ENCODE results near the gene TMC5. TPM values are rescaled to one million over a fixed set of nuclear protein-coding genes. Genes with fewer than 3 reads are reported as not detected.
"Not testable (repeated sequence)": the region's sequence is repeated elsewhere in the genome, so short reads cannot be mapped to it uniquely, and the experiment has no call there.

The TMC5 gene
- polyA plus RNA-seq (2013, experiment 1 of 2): 0.06 TPM
- polyA plus RNA-seq (2013, experiment 2 of 2): 0.01 TPM

GRCh38 chr16:19417640-19418039 lies at the start of gene TMC5:
Gene TMC5, plus strand, starts transcription at chr16:19417883. Its CDS starts 22,156 bp downstream, at chr16:19440039.
- Histone ChIP-seq H3K18ac (ENCODE audit: low read depth in 1 of 2, low read length in 2 of 2) (no peak within 1 kb of the TSS), H3K4me2 (ENCODE audit: low read length, poor library complexity, severe bottlenecking) (no peak within 1 kb of the TSS), H3K9me3 (ENCODE audit: control insufficient read depth, low read length) (peaks cover 3% of the 10 kb centered on the region), H4K91ac (ENCODE audit: low read length) (no peak within 1 kb of the TSS), H2AFZ (ENCODE audit: low read depth, low read length) (no peak within 1 kb of the TSS), H3K4me3 (ENCODE audit: insufficient read depth in 1 of 2, low read depth in 1 of 2, low read length in 2 of 2) (no peak within 1 kb of the TSS), H4K8ac (ENCODE audit: low read length) (no peak within 1 kb of the TSS), H2AK5ac (ENCODE audit: low read length, severe bottlenecking) (no peak within 1 kb of the TSS), H2BK5ac (ENCODE audit: low read depth, low read length, poor library complexity, severe bottlenecking) (no peak within 1 kb of the TSS), H3K27me3 (ENCODE audit: control insufficient read depth in 1 of 2, insufficient read depth in 1 of 2, low read length in 2 of 2) (peaks cover 7 to 18% of the 10 kb centered on the region in 2 experiments), H3K23ac (ENCODE audit: low read length in 2 of 2) (no peak within 1 kb of the TSS), H3K79me1 (replicated peaks; ENCODE audit: low read length, poor library complexity, severe bottlenecking) (no peaks in the 10 kb centered on the region), H3K27ac (ENCODE audit: low read length, poor library complexity, severe bottlenecking) (no peak within 1 kb of the TSS), H3K14ac (ENCODE audit: low read length in 2 of 2) (no peak within 1 kb of the TSS), H3K4me1 (ENCODE audit: control insufficient read depth, insufficient read depth, low read depth, low read length) (no peaks in the 10 kb centered on the region), H3K4ac (ENCODE audit: low read depth in 1 of 2, low read length in 2 of 2) (no peak within 1 kb of the TSS), H2BK120ac (ENCODE audit: low read depth, low read length) (no peak within 1 kb of the TSS), H2BK12ac (ENCODE audit: low read length in 2 of 2) (no peak within 1 kb of the TSS), H3K9ac (ENCODE audit: low read length) (no peak within 1 kb of the TSS), H3K36me3 (ENCODE audit: control insufficient read depth in 1 of 2, insufficient read depth in 2 of 2, low read depth in 1 of 2, low read length in 2 of 2) (no peaks in the 10 kb centered on the region), H2BK15ac (ENCODE audit: low read depth, poor library complexity, severe bottlenecking) (no peak within 1 kb of the TSS)
- WGBS: 85% methylated on average over 12 of the region's 12 CpGs
- no peak for DNase-seq

- DNase-seq; H2BK5ac ChIP-seq (ENCODE audit: low read depth, low read length, poor library complexity, severe bottlenecking); H3K4me1 ChIP-seq (ENCODE audit: control insufficient read depth, insufficient read depth, low read depth, low read length); H3K36me3 ChIP-seq (ENCODE audit: control insufficient read depth in 1 of 2, insufficient read depth in 2 of 2, low read depth in 1 of 2, low read length in 2 of 2); H3K79me1 ChIP-seq (replicated peaks; ENCODE audit: low read length, poor library complexity, severe bottlenecking); H2BK12ac ChIP-seq (ENCODE audit: low read length in 2 of 2); H2AK5ac ChIP-seq (ENCODE audit: low read length, severe bottlenecking); H3K4me3 ChIP-seq (ENCODE audit: insufficient read depth in 1 of 2, low read depth in 1 of 2, low read length in 2 of 2); H3K9ac ChIP-seq (ENCODE audit: low read length); H3K18ac ChIP-seq (ENCODE audit: low read depth in 1 of 2, low read length in 2 of 2); H3K9me3 ChIP-seq (ENCODE audit: control insufficient read depth, low read length); H3K23ac ChIP-seq (ENCODE audit: low read length in 2 of 2); H2AFZ ChIP-seq (ENCODE audit: low read depth, low read length); H3K27ac ChIP-seq (ENCODE audit: low read length, poor library complexity, severe bottlenecking); H3K4ac ChIP-seq (ENCODE audit: low read depth in 1 of 2, low read length in 2 of 2); H2BK15ac ChIP-seq (ENCODE audit: low read depth, poor library complexity, severe bottlenecking); H3K14ac ChIP-seq (ENCODE audit: low read length in 2 of 2); H2BK120ac ChIP-seq (ENCODE audit: low read depth, low read length); H3K4me2 ChIP-seq (ENCODE audit: low read length, poor library complexity, severe bottlenecking); H4K91ac ChIP-seq (ENCODE audit: low read length); H4K8ac ChIP-seq (ENCODE audit: low read length): not testable (repeated sequence)
- peaks cover 0 to 10% of the 10 kb centered on the region in 2 experiments for H3K27me3 ChIP-seq (ENCODE audit: control insufficient read depth in 1 of 2, insufficient read depth in 1 of 2, low read length in 2 of 2)
- WGBS: 95% methylated on average over 4 of the region's 7 CpGs
Measured at GRCh38 chr16:19372541-19372940, 45.1 kb upstream of the TMC5 start.

GRCh38 chr16:19374402-19374801 lies 43.3 kb upstream of the TMC5 start:
- H3K9ac ChIP-seq (ENCODE audit: low read length): no peak overlapping the region
- DNase-seq: no peak
- no peak overlapping the region for H3K4me3 ChIP-seq (ENCODE audit: insufficient read depth in 1 of 2, low read depth in 1 of 2, low read length in 2 of 2)
- H3K79me1 ChIP-seq (replicated peaks; ENCODE audit: low read length, poor library complexity, severe bottlenecking): no peaks in the 10 kb centered on the region
- H3K36me3 ChIP-seq (ENCODE audit: control insufficient read depth in 1 of 2, insufficient read depth in 2 of 2, low read depth in 1 of 2, low read length in 2 of 2): no peaks in the 10 kb centered on the region
- peaks cover 0 to 10% of the 10 kb centered on the region in 2 experiments for H3K27me3 ChIP-seq (ENCODE audit: control insufficient read depth in 1 of 2, insufficient read depth in 1 of 2, low read length in 2 of 2)
- H2BK5ac ChIP-seq (ENCODE audit: low read depth, low read length, poor library complexity, severe bottlenecking): no peak overlapping the region
- no peak overlapping the region for H2AK5ac ChIP-seq (ENCODE audit: low read length, severe bottlenecking)
- no peak overlapping the region for H2BK12ac ChIP-seq (ENCODE audit: low read length in 2 of 2)
- no peak overlapping the region for H2BK15ac ChIP-seq (ENCODE audit: low read depth, poor library complexity, severe bottlenecking)
- H3K27ac ChIP-seq (ENCODE audit: low read length, poor library complexity, severe bottlenecking): no peak overlapping the region
- H3K4ac ChIP-seq (ENCODE audit: low read depth in 1 of 2, low read length in 2 of 2): no peak overlapping the region
- no peaks in the 10 kb centered on the region for H3K9me3 ChIP-seq (ENCODE audit: control insufficient read depth, low read length)
- H3K4me1 ChIP-seq (ENCODE audit: control insufficient read depth, insufficient read depth, low read depth, low read length): no peaks in the 10 kb centered on the region
- no peak overlapping the region for H3K18ac ChIP-seq (ENCODE audit: low read depth in 1 of 2, low read length in 2 of 2)
- H3K23ac ChIP-seq (ENCODE audit: low read length in 2 of 2): no peak overlapping the region
- H3K14ac ChIP-seq (ENCODE audit: low read length in 2 of 2): no peak overlapping the region
- H4K8ac ChIP-seq (ENCODE audit: low read length): no peak overlapping the region
- H2AFZ ChIP-seq (ENCODE audit: low read depth, low read length): no peak overlapping the region
- H2BK120ac ChIP-seq (ENCODE audit: low read depth, low read length): no peak overlapping the region
- 100% methylated on average over 1 of the region's 3 CpGs for WGBS
- no peak overlapping the region for H3K4me2 ChIP-seq (ENCODE audit: low read length, poor library complexity, severe bottlenecking)
- H4K91ac ChIP-seq (ENCODE audit: low read length): no peak overlapping the region

GRCh38 chr16:19375561-19376158 lies 42.0 kb upstream of the TMC5 start:
- peaks cover 0 to 13% of the 10 kb centered on the region in 2 experiments for H3K27me3 ChIP-seq (ENCODE audit: control insufficient read depth in 1 of 2, insufficient read depth in 1 of 2, low read length in 2 of 2)
- H3K79me1 ChIP-seq (replicated peaks; ENCODE audit: low read length, poor library complexity, severe bottlenecking): no peaks in the 10 kb centered on the region
- no peak overlapping the region for H2BK5ac ChIP-seq (ENCODE audit: low read depth, low read length, poor library complexity, severe bottlenecking)
- H3K9ac ChIP-seq (ENCODE audit: low read length): no peak overlapping the region
- peak; percentile 64 for DNase-seq
- no peak overlapping the region for H2BK120ac ChIP-seq (ENCODE audit: low read depth, low read length)
- H3K14ac ChIP-seq (ENCODE audit: low read length in 2 of 2): no peak overlapping the region
- H3K4me1 ChIP-seq (ENCODE audit: control insufficient read depth, insufficient read depth, low read depth, low read length): no peaks in the 10 kb centered on the region
- H2BK12ac ChIP-seq (ENCODE audit: low read length in 2 of 2): no peak overlapping the region
- H4K8ac ChIP-seq (ENCODE audit: low read length): no peak overlapping the region
- H2AFZ ChIP-seq (ENCODE audit: low read depth, low read length): no peak overlapping the region
- H4K91ac ChIP-seq (ENCODE audit: low read length): no peak overlapping the region
- no peak overlapping the region for H2AK5ac ChIP-seq (ENCODE audit: low read length, severe bottlenecking)
- 50% methylated on average over 4 of the region's 4 CpGs for WGBS
- H3K36me3 ChIP-seq (ENCODE audit: control insufficient read depth in 1 of 2, insufficient read depth in 2 of 2, low read depth in 1 of 2, low read length in 2 of 2): no peaks in the 10 kb centered on the region
- no peaks in the 10 kb centered on the region for H3K9me3 ChIP-seq (ENCODE audit: control insufficient read depth, low read length)
- no peak overlapping the region for H3K27ac ChIP-seq (ENCODE audit: low read length, poor library complexity, severe bottlenecking)
- H3K4ac ChIP-seq (ENCODE audit: low read depth in 1 of 2, low read length in 2 of 2): no peak overlapping the region
- H3K4me2 ChIP-seq (ENCODE audit: low read length, poor library complexity, severe bottlenecking): no peak overlapping the region
- H3K4me3 ChIP-seq (ENCODE audit: insufficient read depth in 1 of 2, low read depth in 1 of 2, low read length in 2 of 2): no peak overlapping the region
- H2BK15ac ChIP-seq (ENCODE audit: low read depth, poor library complexity, severe bottlenecking): no peak overlapping the region
- H3K18ac ChIP-seq (ENCODE audit: low read depth in 1 of 2, low read length in 2 of 2): no peak overlapping the region
- no peak overlapping the region for H3K23ac ChIP-seq (ENCODE audit: low read length in 2 of 2)

Data from mesenchymal stem cell (in vitro differentiated cells and primary cell).